ENCODE data around the gene SLC35D3.

The SLC35D3 gene

DNA sequence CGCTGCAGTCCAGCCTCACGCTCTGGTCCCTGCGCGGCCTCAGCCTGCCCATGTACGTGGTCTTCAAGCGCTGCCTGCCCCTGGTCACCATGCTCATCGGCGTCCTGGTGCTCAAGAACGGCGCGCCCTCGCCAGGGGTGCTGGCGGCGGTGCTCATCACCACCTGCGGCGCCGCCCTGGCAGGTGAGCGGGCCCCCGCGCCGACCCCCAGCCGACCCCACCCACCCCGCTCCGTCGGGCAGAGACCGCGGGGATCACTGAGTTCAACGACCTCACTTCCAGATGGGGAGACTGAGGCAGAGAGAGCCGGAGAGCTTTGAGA, 545 bp downstream of the SLC35D3 start:
- TF ChIP-seq, protein P1, sequence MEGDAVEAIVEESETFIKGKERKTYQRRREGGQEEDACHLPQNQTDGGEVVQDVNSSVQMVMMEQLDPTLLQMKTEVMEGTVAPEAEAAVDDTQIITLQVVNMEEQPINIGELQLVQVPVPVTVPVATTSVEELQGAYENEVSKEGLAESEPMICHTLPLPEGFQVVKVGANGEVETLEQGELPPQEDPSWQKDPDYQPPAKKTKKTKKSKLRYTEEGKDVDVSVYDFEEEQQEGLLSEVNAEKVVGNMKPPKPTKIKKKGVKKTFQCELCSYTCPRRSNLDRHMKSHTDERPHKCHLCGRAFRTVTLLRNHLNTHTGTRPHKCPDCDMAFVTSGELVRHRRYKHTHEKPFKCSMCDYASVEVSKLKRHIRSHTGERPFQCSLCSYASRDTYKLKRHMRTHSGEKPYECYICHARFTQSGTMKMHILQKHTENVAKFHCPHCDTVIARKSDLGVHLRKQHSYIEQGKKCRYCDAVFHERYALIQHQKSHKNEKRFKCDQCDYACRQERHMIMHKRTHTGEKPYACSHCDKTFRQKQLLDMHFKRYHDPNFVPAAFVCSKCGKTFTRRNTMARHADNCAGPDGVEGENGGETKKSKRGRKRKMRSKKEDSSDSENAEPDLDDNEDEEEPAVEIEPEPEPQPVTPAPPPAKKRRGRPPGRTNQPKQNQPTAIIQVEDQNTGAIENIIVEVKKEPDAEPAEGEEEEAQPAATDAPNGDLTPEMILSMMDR (IDR thresholded peaks at IDR 0.05; ENCODE audit: control insufficient read depth, insufficient read depth, low read depth, low read length, missing control alignments), result no peak
- no peak overlapping the region; the same call in 1 of the 2 replicates for H3K4me3 ChIP-seq (ENCODE audit: control insufficient read depth, low read depth, low read length)
- no peak for DNase-seq (ENCODE audit: low read depth)

DNA sequence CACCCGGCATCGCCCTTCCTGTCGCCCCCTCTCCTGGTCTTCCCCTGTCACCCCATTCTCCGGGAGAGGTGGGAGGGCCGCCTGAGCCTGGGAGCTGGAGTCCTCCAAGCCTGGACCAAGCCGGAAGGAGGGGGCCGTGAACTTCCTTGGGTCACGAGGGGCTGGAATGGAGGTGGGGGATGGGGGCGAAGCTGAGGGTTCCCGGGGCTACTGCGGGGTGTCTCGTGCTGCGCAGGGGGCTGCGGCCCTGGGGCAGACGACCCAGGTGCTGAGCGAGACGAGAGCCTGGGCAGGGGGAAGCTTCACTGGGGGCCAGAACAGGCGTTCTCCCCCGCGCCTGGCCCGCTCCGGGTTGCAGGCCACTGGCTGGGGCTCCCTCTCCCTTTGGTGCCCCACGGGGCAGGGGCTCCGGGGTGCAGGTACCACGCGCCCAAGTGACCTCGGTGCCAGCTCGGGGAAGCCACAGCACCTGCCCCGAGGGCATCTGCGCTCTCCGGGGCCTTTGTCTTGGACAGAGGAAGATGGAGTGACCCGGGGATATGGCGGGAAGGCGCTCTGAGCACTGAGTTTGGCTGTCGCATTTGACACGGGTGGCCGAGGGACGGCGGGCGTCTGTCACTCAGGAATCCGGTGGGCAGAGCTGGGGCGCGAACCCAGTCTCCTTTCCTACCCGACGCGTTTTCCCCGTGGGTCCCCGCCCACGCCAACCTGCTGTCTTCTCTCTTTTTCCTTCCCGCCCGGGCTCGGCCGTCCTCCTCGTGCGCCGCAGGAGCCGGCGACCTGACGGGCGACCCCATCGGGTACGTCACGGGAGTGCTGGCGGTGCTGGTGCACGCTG, 1.2 kb downstream of the SLC35D3 start:
- DNase-seq (ENCODE audit: low read depth), result no peak
- no peak overlapping the region for H3K4me3 ChIP-seq (ENCODE audit: control insufficient read depth, low read depth, low read length)
- TF ChIP-seq, protein P1 (IDR thresholded peaks at IDR 0.05; ENCODE audit: control insufficient read depth, insufficient read depth, low read depth, low read length, missing control alignments), result no peak

DNA sequence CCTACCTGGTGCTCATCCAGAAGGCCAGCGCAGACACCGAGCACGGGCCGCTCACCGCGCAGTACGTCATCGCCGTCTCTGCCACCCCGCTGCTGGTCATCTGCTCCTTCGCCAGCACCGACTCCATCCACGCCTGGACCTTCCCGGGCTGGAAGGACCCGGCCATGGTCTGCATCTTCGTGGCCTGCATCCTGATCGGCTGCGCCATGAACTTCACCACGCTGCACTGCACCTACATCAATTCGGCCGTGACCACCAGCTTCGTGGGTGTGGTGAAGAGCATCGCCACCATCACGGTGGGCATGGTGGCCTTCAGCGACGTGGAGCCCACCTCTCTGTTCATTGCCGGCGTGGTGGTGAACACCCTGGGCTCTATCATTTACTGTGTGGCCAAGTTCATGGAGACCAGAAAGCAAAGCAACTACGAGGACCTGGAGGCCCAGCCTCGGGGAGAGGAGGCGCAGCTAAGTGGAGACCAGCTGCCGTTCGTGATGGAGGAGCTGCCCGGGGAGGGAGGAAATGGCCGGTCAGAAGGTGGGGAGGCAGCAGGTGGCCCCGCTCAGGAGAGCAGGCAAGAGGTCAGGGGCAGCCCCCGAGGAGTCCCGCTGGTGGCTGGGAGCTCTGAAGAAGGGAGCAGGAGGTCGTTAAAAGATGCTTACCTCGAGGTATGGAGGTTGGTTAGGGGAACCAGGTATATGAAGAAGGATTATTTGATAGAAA, 2.0 kb downstream of the SLC35D3 start:
- TF ChIP-seq, protein P1 (IDR thresholded peaks at IDR 0.05; ENCODE audit: control insufficient read depth, insufficient read depth, low read depth, low read length, missing control alignments), result no peak
- no peak overlapping the region for H3K4me3 ChIP-seq (ENCODE audit: control insufficient read depth, low read depth, low read length)

DNA sequence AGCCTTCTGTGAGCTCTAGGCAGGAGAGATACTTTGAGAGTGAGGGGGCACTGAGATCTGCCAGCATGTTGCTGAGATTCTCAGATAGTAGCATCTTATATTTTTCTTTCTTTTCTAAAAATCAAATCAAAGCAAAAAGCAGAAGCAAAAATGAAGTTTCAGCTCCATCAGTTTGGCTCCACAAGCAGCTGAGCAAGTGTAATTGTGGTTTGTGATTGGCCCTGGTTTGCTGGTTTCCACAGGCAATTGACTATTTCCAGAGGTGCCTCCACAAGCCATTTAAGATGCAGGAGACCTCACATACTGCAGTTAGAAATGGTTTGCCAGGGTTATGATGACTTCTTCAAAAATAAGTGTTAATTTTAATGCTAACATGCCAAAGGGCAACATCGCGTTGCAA, 4.3 kb downstream of the SLC35D3 start:
- H3K4me3 ChIP-seq (ENCODE audit: control insufficient read depth, low read depth, low read length), result no peak overlapping the region
- TF ChIP-seq, protein P1 (IDR thresholded peaks at IDR 0.05; ENCODE audit: control insufficient read depth, insufficient read depth, low read depth, low read length, missing control alignments), result no peak
- no peak for DNase-seq (ENCODE audit: low read depth)

More for the DNA sequence above, 2.0 kb downstream of the SLC35D3 start:
- no peak for DNase-seq (ENCODE audit: low read depth)

DNA sequence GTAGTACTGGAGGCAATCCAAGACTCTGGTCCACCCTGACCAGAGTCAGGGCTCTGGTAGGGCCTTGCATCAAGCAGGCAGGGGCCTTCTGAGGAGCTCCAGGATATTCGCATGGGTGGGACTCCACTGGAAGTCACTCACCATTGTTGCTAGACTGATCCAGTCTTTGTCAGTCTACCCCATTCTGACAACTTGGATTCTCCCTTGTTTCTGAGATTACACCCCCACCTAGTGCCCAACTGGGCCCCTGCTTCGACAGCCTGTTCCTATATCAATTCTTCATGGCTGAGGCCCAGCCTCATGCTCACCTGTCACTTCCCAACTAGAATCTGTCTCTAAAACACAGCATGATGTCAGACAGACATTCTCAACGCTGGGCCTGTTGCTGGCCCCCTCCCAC, 5.2 kb downstream of the SLC35D3 start:
- TF ChIP-seq, protein P1 (IDR thresholded peaks at IDR 0.05; ENCODE audit: control insufficient read depth, insufficient read depth, low read depth, low read length, missing control alignments), result peak; percentile 43
- no peak for DNase-seq (ENCODE audit: low read depth)
- no peak overlapping the region for H3K4me3 ChIP-seq (ENCODE audit: control insufficient read depth, low read depth, low read length)

DNA sequence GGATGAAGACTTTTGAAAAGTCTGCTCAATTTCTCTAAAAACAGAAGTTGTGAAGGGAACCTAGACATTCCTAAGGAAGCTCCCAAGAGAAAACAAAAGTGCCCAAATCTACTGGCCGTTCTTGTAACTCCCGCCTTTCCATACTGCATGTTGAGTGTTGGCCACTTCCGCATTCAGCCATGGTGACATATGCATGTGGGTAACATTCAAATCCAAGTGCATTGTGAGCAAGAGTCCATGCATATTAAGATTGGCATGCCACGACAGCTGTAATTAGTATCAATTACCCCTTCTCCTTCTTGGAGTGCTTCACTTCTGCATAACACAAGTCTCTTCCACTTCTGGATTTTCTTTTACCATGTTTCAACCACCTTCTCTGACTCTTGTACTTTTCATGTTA, 8.4 kb downstream of the SLC35D3 start:
- TF ChIP-seq, protein P1 (IDR thresholded peaks at IDR 0.05; ENCODE audit: control insufficient read depth, insufficient read depth, low read depth, low read length, missing control alignments), result no peak
- H3K4me3 ChIP-seq (ENCODE audit: control insufficient read depth, low read depth, low read length), result no peak overlapping the region
- no peak for DNase-seq (ENCODE audit: low read depth)
